Ectodermal cell (in vitro differentiated cells): Measurements from ENCODE around the gene GALNT14.
A peak's percentile ranks its signal among the peaks of the same experiment; 100 is the strongest.

Experiments used
- H3K27ac ChIP-seq: 2 replicates; pipeline ENCODE4 v1.7.0; 2013; ENCODE audit warnings: mild to moderate bottlenecking, low read depth, low read length; ENCODE audit not compliant: insufficient read depth, poor library complexity, severe bottlenecking
- H3K27me3 ChIP-seq: 2 replicates; pipeline ENCODE4 v1.7.0; 2013; ENCODE audit warnings: mild to moderate bottlenecking, low read length; ENCODE audit not compliant: insufficient read depth, control insufficient read depth, poor library complexity, severe bottlenecking
- H3K36me3 ChIP-seq: one replicate; pipeline ENCODE4 v1.7.0; 2013; ENCODE audit warnings: low read length; ENCODE audit not compliant: control insufficient read depth, insufficient read depth
- H3K4me1 ChIP-seq: one replicate; pipeline ENCODE4 v1.7.0; 2013; ENCODE audit warnings: low read length; ENCODE audit not compliant: control insufficient read depth, insufficient read depth
- H3K4me3 ChIP-seq: 2 replicates; pipeline ENCODE4 v1.7.0; 2013; ENCODE audit warnings: low read depth, low read length, control low read depth; ENCODE audit not compliant: insufficient read depth
- H3K9me3 ChIP-seq: 2 replicates; pipeline ENCODE4 v1.7.0; 2013; ENCODE audit warnings: mild to moderate bottlenecking, low read length, moderate library complexity; ENCODE audit not compliant: control insufficient read depth
- WGBS, 2 experiments: methylation state at CpG; one replicate each; pipeline ENCODE4 v1.1.7; 2013; ENCODE audit warnings: missing lambda C conversion rate in 2 of 2; 5-methylcytosine and 5-hydroxymethylcytosine counted together

The GALNT14 gene

DNA sequence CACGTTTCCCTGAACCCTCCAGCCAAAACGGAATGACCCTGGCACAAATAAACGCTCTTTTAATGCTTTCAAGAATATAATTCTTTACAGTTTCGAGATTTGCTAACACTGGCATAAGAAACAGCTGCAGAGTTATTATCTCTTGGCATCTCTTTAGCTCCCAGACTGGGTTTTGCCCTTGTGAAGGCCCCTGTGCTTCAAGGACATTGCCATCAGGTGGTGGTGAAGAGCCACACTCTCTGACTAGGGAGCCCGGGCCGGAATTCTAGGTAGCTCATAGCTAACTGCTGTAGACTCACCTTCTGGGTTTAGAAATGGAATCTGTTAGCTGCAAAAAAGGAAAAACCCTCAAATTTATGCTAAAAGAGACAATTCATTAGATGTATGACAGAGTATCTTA, 13.3 kb upstream of the GALNT14 start:
- 89 to 94% methylated on average over 6 of the region's 6 CpGs for WGBS, 2 experiments
- Histone ChIP-seq H3K9me3 (no peaks in the 10 kb centered on the region), H3K4me1 (no peaks in the 10 kb centered on the region), H3K27ac (no peak overlapping the region), H3K36me3 (no peaks in the 10 kb centered on the region), H3K4me3 (no peak overlapping the region), H3K27me3 (no peaks in the 10 kb centered on the region)

DNA sequence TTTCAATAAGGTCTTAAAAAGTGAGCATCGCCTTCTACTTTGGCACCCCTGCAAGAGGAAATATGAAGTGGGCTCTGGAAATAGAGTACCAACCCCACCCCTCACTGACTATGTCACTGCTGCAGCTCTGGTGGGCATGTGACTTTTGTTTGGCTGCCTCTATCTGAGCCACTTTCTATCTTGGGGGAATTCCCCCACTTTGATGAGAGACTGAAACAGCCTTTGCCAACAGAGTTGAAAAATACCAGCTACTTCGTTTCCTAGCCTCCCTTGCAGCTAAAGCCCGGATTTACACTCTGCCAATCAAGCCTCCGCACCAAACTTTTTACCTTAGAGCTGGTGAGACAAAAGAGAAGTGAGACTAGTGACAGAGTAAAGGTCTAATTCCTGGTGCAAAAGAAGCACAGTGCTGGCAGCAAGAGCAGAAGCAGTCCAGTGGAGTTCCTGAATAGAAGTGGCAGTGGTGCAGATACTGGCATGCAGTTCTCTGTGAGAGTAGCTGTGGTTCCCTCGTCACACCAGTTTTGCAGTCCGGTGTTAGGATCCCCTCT, 12.0 kb upstream of the GALNT14 start:
- WGBS, 2 experiments = 90 to 97% methylated on average over 6 of the region's 6 CpGs
- H3K27ac ChIP-seq = no peak overlapping the region
- no peak overlapping the region for H3K4me3 ChIP-seq
- H3K4me1 ChIP-seq = no peaks in the 10 kb centered on the region
- no peaks in the 10 kb centered on the region for H3K9me3 ChIP-seq
- no peaks in the 10 kb centered on the region for H3K36me3 ChIP-seq
- H3K27me3 ChIP-seq = no peaks in the 10 kb centered on the region

DNA sequence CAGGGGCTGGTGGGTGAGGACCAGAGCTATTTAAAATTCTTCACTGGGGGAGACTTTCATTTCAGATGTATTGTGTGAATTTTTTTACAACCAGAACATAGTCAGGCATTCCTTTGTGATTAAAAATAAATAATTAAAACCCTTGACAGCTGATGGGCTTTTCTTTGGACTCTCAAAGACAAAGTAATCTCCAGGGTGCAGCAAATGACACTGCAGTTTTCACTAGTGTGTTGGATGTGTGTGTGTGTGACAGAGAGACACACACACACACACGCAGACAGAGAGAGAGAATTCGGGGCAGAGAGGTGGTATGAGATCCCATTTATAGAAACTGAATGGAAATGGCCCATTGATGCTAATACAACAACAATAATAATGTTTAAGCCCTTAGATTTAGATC, 10.3 kb upstream of the GALNT14 start:
- Histone ChIP-seq H3K27ac (no peak overlapping the region), H3K27me3 (no peaks in the 10 kb centered on the region), H3K36me3 (no peaks in the 10 kb centered on the region), H3K4me3 (no peak overlapping the region), H3K4me1 (no peaks in the 10 kb centered on the region), H3K9me3 (no peaks in the 10 kb centered on the region)
- WGBS, 2 experiments = 86 to 87% methylated on average over 2 of the region's 2 CpGs

DNA sequence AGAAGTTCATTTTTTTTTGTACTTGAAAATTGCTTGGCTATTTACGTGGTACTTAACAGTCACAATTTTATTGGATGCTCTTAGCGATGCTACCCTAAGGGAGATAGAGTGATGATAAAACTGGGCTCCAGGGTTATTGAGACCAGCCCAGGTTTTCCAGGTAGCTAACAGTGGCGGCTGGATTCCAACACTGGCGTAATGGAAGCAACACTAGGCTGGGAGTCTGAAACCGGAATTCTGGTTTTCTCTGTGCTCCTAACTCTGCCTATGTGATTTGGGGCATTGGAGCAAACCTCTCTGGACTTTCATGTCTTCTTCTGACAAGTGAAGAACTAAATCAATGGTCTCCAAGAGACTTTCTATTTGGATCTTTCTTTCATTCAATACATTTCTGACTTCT, 9.4 kb upstream of the GALNT14 start:
- Histone ChIP-seq H3K27me3 (no peaks in the 10 kb centered on the region), H3K4me1 (no peaks in the 10 kb centered on the region), H3K27ac (no peak overlapping the region), H3K9me3 (no peaks in the 10 kb centered on the region), H3K4me3 (no peak overlapping the region), H3K36me3 (no peaks in the 10 kb centered on the region)
- 90 to 95% methylated on average over 5 of the region's 5 CpGs for WGBS, 2 experiments

DNA sequence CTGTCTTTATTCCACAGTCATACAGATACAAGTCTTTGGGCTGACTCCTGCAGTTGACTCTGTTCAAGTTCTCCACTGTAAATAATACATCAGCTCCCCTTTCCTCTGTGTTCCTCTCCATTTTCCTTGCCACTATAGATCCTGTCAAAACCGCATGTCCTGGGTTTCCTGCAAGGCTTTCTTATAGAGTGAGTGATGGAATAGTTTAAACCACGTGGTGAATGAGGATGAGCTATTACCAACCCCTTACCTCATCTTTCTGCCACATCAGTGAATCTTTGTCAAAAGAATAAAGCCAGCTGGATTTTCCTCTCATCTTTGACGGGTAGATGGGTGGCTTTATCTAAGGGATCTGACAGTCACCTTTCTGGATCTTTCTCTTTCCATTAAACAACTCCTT, 3.9 kb upstream of the GALNT14 start:
- Histone ChIP-seq H3K27me3 (peaks cover 32% of the 10 kb centered on the region), H3K4me3 (no peak overlapping the region), H3K4me1 (no peaks in the 10 kb centered on the region), H3K27ac (no peak overlapping the region), H3K9me3 (no peaks in the 10 kb centered on the region), H3K36me3 (no peaks in the 10 kb centered on the region)
- 71 to 81% methylated on average over 1 to 3 of the region's 3 CpGs for WGBS, 2 experiments

DNA sequence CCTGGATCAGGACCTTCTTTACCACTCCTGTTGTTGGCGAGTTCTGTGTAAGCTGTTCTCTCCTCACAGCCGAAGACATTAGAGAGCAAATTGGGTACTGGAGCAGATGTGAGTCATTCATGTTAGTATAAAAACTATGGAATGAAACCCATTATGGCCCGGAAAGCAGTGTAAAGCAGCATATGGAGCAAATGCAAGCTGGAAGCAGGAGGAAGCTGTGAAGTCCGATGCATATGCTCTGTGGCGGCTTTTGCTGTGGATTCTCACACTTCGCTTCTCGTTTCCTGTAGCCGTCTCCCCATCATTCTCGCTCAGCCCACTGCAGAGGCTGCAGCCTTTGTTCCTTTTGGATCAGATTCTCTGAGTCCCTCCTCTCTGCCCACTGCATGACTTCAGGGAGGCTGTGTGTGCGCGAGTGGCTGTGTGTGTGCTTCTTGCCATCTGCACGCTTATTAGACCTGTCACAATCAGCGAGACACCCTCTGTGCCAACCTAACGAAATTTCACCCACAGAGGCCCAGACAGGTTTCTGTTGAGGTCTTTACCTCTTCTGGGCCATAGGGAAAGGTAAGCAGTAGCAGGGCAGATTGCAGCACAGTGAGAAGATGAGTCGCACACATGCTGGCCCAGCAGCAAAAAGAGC, 3.3 kb upstream of the GALNT14 start:
- H3K27me3 ChIP-seq = peaks cover 37% of the 10 kb centered on the region
- H3K9me3 ChIP-seq = no peaks in the 10 kb centered on the region
- no peaks in the 10 kb centered on the region for H3K36me3 ChIP-seq
- 92 to 96% methylated on average over 15 of the region's 15 CpGs for WGBS, 2 experiments
- H3K4me3 ChIP-seq = no peak overlapping the region
- no peaks in the 10 kb centered on the region for H3K4me1 ChIP-seq
- no peak overlapping the region for H3K27ac ChIP-seq

DNA sequence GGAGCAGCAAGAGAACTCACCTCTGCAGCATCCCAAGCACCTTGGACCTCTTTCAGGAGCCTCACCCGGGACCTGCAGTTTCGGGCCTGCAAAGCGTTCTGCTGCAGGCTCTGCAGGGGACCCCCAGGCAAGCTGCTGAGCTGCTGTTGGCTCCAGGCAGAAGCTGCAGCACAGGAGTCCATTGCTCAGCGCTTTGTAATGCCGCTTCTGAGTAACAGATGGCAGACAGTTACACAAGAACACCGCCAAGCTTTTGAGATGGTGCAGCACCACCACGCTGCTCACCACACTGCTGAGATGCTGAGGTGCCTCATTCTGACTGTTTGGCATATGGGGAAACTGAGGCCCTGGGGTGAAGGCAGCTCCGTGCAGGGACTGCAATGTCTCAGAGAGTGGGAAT, 1.9 kb upstream of the GALNT14 start:
- Histone ChIP-seq H3K36me3 (no peaks in the 10 kb centered on the region), H3K27me3 (peaks cover 52% of the 10 kb centered on the region), H3K27ac (no peak overlapping the region), H3K9me3 (no peaks in the 10 kb centered on the region), H3K4me3 (no peak overlapping the region), H3K4me1 (no peaks in the 10 kb centered on the region)
- WGBS, 2 experiments = 88 to 95% methylated on average over 8 of the region's 8 CpGs

DNA sequence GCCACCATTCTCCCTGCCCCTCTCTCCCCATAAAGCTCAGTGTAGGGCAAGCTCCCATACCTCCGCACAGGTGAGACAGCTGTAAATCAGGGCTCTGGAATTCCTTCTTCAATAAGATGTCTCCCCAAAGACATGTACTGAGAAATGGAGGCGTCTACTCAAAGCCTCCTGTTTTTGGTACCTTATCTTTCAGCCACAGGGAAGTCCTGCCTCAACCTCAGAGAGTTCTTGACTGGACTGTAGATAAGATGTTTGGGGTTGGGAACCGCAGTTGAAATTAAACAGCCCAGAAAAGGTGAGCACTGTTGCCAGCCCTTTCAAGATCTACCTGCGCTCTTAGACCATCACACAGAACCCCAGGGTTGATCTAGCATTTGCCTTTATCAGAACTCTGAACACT, 1.4 kb upstream of the GALNT14 start:
- Histone ChIP-seq H3K36me3 (no peaks in the 10 kb centered on the region), H3K27me3 (peaks cover 56% of the 10 kb centered on the region), H3K27ac (no peak overlapping the region), H3K4me3 (no peak overlapping the region), H3K4me1 (no peaks in the 10 kb centered on the region), H3K9me3 (no peaks in the 10 kb centered on the region)
- WGBS, 2 experiments = 96 to 98% methylated on average over 4 of the region's 4 CpGs

DNA sequence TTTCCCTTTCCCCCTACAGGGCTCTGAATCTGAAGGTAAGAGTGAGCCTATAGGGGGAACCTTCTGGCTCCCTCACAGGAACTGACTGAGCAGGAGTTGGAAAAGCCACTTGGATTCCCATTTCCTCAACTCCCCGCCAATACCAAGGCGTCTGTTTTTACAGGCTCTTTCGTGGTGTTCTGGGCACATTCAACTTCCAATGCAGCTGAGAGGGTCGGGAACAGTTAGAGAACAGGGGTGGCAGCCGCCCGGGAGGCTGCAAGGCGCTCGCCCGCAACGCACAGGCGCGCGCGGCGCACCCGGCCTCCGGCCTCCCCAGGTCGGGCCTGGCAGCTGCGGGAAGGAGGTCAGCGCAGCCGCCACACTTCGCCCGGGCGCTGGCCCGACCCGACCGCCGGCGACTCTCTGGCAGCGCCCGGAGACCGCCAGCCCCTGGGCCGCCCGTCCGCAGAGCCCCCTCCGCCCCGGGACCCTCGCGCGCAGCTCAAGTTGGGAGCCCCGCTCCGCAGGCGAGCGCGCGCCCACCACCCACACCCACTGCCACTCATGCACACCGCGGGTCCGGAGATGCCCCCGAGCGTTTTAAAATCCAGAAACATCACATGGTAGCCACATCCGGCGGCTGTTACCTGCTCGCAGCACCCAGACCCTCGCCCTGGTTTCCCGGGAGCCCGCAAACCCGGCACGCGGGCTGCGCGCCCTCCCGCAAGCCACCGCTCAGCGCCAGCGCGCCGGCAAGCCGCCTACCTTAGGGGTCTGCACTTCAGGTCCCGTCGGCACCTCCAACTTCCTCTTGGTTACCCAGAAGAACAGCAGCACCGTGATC, 816 bp downstream of the GALNT14 start:
- no peaks in the 10 kb centered on the region for H3K9me3 ChIP-seq
- no peaks in the 10 kb centered on the region for H3K36me3 ChIP-seq
- H3K4me1 ChIP-seq = no peaks in the 10 kb centered on the region
- no peak overlapping the region for H3K27ac ChIP-seq
- peak overlapping the region; percentile 40 for H3K4me3 ChIP-seq
- H3K27me3 ChIP-seq = peaks cover 61% of the 10 kb centered on the region
- WGBS, 2 experiments = 1% methylated on average over 72 of the region's 72 CpGs

DNA sequence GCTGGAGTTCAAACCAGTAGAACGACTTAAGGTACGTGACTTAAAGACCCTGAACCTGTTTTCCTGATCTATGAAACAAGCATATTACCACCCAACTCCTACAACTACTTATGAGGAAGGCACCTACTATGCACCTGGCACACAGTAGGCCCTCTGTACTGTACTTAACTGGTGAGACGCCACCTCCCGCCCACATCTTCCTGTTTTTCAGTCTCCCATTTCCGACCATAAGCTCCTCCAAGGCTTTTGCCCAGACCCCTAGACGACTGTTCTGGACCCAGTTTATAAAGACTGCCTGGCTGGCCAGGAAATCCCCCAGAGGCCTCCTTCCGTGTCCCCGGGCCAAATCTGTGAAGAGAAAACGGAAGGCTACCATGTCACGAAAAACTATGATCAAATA, 1.5 kb downstream of the GALNT14 start:
- H3K9me3 ChIP-seq = no peaks in the 10 kb centered on the region
- H3K4me3 ChIP-seq = no peak overlapping the region
- no peaks in the 10 kb centered on the region for H3K36me3 ChIP-seq
- peaks cover 61% of the 10 kb centered on the region for H3K27me3 ChIP-seq
- H3K27ac ChIP-seq = no peak overlapping the region
- 80 to 81% methylated on average over 10 of the region's 10 CpGs for WGBS, 2 experiments
- H3K4me1 ChIP-seq = peaks cover 3% of the 10 kb centered on the region
